ENCODE data around the gene RIMS4. TPM values are rescaled to one million over a fixed set of nuclear protein-coding genes. Genes with fewer than 3 reads are reported as not detected.

The RIMS4 gene
- 1 to 10 TPM; 1.9 to 6.0 (median 3.2) TPM for polyA plus RNA-seq (ENCODE audit: insufficient read depth in 1 of 5, insufficient read length in 5 of 5, low replicate concordance in 1 of 5)
- long read RNA-seq, donor 1, full-length matches to known transcripts = 1 of 1 reads
- long read RNA-seq, donor 1, partial matches to known transcripts = 0 of 1 reads
- long read RNA-seq, donor 1, other reads (novel, unspliced or antisense) = 0 of 1 reads
- long read RNA-seq, donor 2 = 0 reads
- long read RNA-seq, donor 3, full-length matches to known transcripts = 1 of 1 reads
- long read RNA-seq, donor 3, partial matches to known transcripts = 0 of 1 reads
- long read RNA-seq, donor 3, other reads (novel, unspliced or antisense) = 0 of 1 reads
- long read RNA-seq, donor 4, full-length matches to known transcripts = 1 of 1 reads
- long read RNA-seq, donor 4, partial matches to known transcripts = 0 of 1 reads
- long read RNA-seq, donor 4, other reads (novel, unspliced or antisense) = 0 of 1 reads
- long read RNA-seq, donor 5 = 0 reads
- long read RNA-seq, donor 6 = 0 reads
- long read RNA-seq, donor 7, full-length matches to known transcripts = 2 of 548 reads
- long read RNA-seq, donor 7, partial matches to known transcripts = 509 of 548 reads
- long read RNA-seq, donor 7, other reads (novel, unspliced or antisense) = 37 of 548 reads
- long read RNA-seq, donor 8, partial matches to known transcripts = 0 of 1 reads
- long read RNA-seq, donor 8, other reads (novel, unspliced or antisense) = 0 of 1 reads

DNA sequence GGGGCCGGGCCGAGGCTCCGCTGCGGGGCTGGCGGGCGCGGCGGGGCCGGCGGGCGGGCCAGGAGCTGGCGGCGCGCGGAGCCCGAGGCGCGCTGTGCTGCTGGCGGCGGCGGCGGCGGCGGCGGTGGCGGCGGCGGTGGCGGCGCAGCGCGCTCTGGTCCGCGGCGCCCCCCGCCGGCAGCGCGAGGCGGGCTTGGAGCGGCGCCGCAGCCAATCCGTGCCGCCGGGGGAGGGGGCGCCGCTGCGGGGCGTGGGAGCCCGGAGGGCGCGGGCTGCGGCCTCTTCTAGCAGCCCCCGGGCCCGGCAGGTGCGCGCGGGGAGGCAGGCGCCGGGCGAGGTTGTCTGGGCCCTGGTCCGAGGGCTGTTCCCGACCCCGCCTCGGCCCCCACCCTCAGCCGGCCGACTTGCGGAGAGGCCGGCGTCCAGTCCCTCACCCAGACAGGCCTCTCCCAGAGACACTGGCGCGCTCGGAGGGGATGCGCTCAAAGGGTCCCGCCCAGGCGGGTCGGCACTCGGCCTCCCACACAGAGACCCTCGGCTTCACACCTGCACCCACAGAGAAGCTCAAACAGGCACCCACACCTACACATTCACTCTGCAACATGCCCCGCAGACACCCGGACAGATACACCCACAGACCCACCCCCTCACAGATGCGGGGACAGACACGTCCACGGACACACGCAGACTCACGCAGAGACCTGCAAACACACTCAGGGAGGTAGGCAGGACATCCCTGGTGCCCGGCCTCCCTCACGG, at the start of gene RIMS4:
Gene RIMS4 (minus strand): TSS at position 156 of the 759 bp plus-strand sequence. CDS start 275 bp downstream, outside the sequence.
- no peak for DNase-seq

- DNase-seq = peak; percentile 34 to 48
Measured at GRCh38 chr20:44858606-44859360, 48.4 kb upstream of the RIMS4 start.

- no peak for DNase-seq
Measured at GRCh38 chr20:44856856-44857448, 46.6 kb upstream of the RIMS4 start.

DNA sequence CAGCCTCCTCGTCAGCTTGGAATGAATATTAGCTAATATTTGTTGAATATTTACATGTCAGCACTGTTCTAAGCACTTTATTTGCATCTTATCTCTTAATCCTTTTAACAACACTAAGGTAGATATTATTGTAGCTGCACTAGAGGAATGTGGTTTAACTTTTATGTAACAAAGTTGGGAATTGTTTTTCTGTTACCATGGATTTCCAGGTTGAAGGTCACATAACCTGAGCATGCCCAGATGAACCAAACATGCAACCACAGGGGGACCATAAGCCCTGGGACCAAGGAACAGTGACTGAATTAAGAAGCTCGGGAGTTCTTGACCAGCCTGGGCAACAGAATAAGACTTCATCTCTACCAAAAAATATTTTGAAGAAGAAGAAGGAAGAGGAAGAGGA, 46.1 kb upstream of the RIMS4 start:
- DNase-seq = no peak

DNA sequence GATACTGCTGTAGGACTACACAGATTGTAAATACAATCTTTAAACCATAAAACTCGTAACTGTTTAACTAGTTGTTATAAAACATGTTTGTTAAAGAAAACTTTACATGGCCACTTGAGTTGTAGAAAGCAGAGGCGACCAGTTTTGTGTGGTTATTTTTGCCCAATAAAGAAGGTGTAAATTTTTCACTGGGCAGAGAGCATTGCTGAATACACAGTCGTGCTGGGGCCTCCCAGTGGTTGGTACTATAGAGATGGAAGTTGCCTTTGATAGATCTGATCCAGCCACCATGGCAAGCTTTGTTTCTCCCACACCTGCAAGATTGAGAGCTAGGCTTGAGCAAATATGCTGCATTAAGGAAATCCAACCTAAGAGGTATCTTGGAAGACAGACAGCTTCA, 41.2 kb upstream of the RIMS4 start:
- no peak for DNase-seq

DNA sequence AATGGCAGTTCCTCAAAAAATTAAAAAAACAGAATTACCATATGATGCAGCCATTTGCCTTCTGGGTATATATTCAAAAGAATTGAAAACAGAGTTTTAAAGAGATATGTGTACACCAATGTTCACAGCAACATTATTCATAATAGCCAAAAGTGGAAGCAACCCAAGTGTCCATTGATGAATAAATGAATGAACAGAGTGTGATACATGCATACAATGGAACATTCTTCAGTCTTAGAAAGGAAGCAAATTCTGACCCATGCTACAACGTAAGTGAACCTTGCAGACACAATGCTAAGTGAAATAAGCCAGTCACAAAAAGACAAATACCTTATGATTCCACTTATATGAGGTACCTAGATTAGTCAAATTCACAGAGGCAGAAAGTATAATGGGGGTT, 40.5 kb upstream of the RIMS4 start:
- DNase-seq = no peak

DNA sequence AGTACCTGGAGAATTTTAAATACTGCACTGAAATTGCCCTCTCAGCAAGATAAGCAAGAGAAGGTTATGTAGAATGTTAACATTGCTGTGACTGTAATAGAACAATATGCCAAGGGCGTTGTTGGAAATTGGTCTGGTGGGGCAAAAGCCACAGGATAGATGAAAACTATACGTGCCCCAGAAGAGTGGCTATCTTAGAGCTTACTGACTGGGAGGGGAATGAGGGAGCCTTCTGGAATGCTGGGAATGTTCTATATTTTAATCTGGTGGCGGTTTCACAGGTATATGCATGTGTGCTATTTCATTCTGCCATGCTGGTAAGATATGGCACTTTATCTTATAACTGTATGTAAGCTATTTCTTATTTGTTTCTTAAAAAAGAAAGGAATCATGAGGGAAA, 39.9 kb upstream of the RIMS4 start:
- no peak for DNase-seq

DNA sequence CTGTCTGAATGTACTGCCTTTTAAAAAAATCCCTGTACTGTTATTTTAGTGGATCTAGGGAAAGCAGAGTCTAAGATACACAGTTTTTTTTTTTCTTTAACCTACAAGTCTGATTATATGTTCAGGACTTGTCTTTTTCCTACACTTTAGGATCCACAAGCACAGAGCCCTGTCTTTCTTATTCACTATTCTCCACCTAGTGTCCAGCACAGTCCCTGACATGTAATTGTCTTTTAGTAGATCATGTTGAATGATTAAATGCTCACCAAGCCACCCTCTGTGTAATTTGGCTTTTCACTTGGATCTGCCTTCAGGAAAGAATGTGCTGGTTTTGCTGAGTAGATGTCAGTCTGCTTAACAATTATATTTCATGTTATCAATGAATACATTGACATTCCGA, 39.4 kb upstream of the RIMS4 start:
- no peak for DNase-seq

- DNase-seq = no peak
Measured at GRCh38 chr20:44848254-44849015, 38.1 kb upstream of the RIMS4 start.

- DNase-seq = no peak
Measured at GRCh38 chr20:44843876-44844275, 33.5 kb upstream of the RIMS4 start.

GRCh38 chr20:44841955-44842354, 31.6 kb upstream of the RIMS4 start:
- no peak for DNase-seq

DNA sequence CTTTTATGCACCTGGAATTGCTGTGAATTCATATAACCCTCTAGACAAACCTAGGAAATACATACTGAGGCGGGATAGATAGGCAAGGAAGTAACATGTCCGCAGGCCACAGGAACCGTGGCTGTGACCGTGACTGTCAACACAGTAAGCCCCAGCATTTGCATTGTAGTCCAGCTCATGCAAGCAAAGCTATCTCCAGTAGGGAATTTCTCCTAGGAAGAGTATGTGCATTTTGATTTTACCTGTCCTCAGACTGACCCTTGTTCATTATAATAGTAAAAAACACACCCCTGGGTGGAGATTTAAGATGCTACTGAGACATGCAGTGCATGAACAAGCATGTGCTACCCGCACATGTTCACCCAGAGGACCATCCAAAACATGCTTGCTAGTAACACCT, 30.5 kb upstream of the RIMS4 start:
- no peak for DNase-seq

DNA sequence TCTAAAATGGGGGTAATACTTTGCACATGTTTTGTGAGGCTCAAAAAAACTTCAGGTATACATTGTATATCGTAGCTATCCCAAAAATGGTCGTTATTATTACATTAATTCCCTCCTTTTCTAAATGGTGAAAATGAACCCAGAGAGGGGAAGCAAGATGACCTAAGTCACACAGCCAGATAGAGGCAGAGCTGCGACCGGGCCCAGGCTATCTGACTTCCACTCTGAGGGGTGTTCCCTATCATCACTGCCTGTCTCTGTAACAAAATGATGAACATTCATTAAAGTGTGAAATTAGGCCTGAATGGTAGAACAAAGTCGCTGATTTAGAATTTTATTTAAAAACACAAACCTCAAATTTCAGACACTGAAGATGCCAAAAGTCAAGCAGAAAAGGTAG, 29.1 kb upstream of the RIMS4 start:
- DNase-seq = no peak

DNA sequence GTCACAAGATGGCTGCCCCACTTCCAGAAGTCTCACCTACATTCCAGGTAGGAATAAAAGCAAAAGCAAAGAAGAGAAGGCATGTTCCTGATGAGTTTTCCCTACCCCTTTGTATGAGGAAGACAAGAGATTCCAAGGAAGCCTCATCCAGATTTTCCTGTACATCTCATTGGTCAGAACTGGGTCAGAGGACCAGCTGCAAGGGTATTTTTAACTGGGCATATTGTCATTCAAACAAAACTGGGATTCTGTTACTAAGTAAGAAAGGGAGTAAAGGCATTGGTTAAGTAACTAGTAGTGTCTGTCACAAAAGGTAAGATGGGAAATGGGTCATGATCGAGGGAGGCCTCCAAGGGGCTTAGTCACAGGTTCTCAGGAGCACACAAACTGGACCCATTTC, 28.2 kb upstream of the RIMS4 start:
- no peak for DNase-seq

DNA sequence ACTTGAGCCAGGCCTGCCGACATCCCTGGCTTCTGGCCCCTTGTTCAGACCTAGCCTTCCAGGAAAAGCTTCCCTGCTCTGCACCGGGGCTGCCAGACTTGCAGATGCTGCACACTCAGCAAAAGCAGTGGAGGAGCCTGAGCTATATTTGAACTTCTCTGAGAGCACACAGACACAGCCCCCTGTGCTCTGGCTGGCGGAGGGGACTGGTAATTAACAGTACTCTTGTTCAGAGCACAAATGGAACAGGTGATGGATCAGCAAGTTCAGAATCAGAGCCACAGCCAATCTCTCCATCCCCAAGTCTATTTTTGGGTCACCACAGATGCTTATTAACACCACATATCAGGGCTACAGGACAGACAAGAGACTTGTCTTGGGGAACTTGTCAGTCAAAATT, 27.6 kb upstream of the RIMS4 start:
- DNase-seq = no peak

GRCh38 chr20:44836601-44837120, 26.3 kb upstream of the RIMS4 start:
- no peak for DNase-seq

DNA sequence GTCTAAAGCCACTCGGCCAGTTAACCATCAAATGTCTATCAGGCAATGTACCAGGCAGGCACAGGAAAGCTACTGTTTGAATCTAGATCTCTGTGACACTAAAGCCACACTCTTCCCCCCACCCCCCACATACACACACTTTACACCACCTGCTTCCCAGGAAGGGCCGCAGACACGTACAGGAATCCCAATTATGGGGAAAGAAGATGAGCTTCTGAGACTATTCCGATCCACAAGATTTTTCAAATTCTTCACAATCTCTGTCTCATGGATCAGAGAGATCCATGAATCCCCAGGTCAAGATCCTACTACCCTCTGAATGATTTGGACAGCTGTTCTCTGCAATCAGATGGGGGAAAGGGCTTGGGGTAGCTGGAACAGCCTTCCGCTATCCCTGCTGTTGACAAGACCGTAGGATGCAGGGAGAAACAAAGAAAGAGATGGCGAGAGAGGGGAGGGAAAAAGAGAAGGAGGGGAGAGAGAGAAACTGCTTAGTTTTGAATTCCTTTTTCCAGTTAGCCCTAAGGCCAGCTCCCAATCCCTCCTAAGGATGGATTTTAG, 25.4 kb upstream of the RIMS4 start:
- no peak for DNase-seq

GRCh38 chr20:44835116-44835515, 24.8 kb upstream of the RIMS4 start:
- DNase-seq = peak; percentile 52 to 64

- DNase-seq = no peak
Measured at GRCh38 chr20:44834693-44835092, 24.3 kb upstream of the RIMS4 start.

- DNase-seq = no peak
Measured at GRCh38 chr20:44833437-44833836, 23.1 kb upstream of the RIMS4 start.

All from right lung (tissue), 10 donors.